ENCODE results near the gene CASP7. TPM values are rescaled to one million over a fixed set of nuclear protein-coding genes. Genes with fewer than 3 reads are reported as not detected.

CASP7 gene
- total RNA-seq, 1 experiment from 2014 or later, result 4.7 TPM

DNA sequence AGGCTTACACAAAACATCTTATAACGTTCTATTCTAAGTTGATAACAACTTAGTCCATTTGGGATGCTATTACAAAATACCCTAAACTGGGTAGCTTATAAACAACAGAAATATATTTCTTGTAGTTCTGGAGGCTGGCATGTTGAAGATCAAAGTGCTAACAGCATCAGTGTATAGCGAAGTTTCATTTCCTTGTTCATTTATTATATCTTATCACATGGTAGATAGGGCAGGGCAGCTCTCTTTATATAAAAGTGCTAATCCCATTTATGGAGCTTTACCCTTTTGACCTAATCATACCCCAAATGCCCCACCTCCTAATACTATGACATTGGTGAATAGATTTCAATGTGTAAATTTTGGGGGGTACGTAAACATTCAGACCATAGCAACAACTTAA lies 6.3 kb downstream of the CASP7 start:
- no CpG with 5 or more reads among the region's 3 CpGs for WGBS (ENCODE audit: extremely low coverage, insufficient read length, low lambda C conversion rate)
- Histone ChIP-seq H3K79me2 (ENCODE audit: insufficient read depth, low read length) (no peaks in the 10 kb centered on the region; the same call in 1 of the 2 replicates), H3K14ac (ENCODE audit: insufficient read depth, low read length) (no peak overlapping the region), H4K91ac (ENCODE audit: insufficient read length, low read depth, low read length) (no peak overlapping the region), H3K27ac (ENCODE audit: insufficient read length, low read depth, low read length) (no peak overlapping the region), H3T11ph (ENCODE audit: low read length) (no peak overlapping the region), H2BK12ac (ENCODE audit: insufficient read length, low read depth, low read length) (no peak overlapping the region), H4K20me1 (ENCODE audit: control insufficient read depth, insufficient read depth, insufficient read length) (no peaks in the 10 kb centered on the region), H3K4me2 (ENCODE audit: insufficient read depth, insufficient read length, low read length) (no peak overlapping the region), H4K8ac (replicated peaks; ENCODE audit: insufficient read length, low read depth, low read length) (no peak overlapping the region), H2BK5ac (ENCODE audit: insufficient read length, low read length) (no peak overlapping the region), H3K4ac (ENCODE audit: low read depth, low read length) (no peak overlapping the region), H2BK15ac (ENCODE audit: low read depth, low read length) (no peak overlapping the region), H2AK5ac (ENCODE audit: insufficient read length, low read length) (no peak overlapping the region), H3K23ac (ENCODE audit: insufficient read length, low read depth, low read length) (no peak overlapping the region), H3K4me1 (ENCODE audit: insufficient read depth, low read length) (no peaks in the 10 kb centered on the region; the same call in 1 of the 2 replicates), H3K18ac (ENCODE audit: insufficient read length, low read depth, low read length) (no peak overlapping the region), H3K9me3 (ENCODE audit: control insufficient read depth, low read depth, low read length) (no peaks in the 10 kb centered on the region), H3K56ac (ENCODE audit: insufficient read length, low read depth, low read length) (no peak overlapping the region), H2BK20ac (ENCODE audit: low read depth, low read length, poor library complexity, severe bottlenecking) (no peak overlapping the region), H3K79me1 (ENCODE audit: insufficient read depth, low read depth, low read length, poor library complexity, severe bottlenecking) (no peaks in the 10 kb centered on the region), H3K9ac (ENCODE audit: extremely low read depth, insufficient read length, low read length) (no peak overlapping the region), H2AFZ (ENCODE audit: low read length) (no peak overlapping the region), H2BK120ac (ENCODE audit: low read depth, low read length, poor library complexity, severe bottlenecking) (no peak overlapping the region), H3K27me3 (ENCODE audit: insufficient read depth, low read length) (no peaks in the 10 kb centered on the region), H4K5ac (ENCODE audit: insufficient read length, low read depth, low read length) (no peak overlapping the region), H3K23me2 (ENCODE audit: insufficient read length, low read depth, low read length, poor library complexity, severe bottlenecking) (no peaks in the 10 kb centered on the region)
- no peak for DNase-seq
- Mint-ChIP-seq H3K36me3 (ENCODE audit: insufficient read depth in 1 of 3, low read depth in 3 of 3) (peaks cover 2 to 19% (median 18%) of the 10 kb centered on the region in 3 experiments; a peak in 4 of 7 replicates), H3K9me3 (peaks cover 7 to 18% of the 10 kb centered on the region in 2 experiments), H3K27me3 (ENCODE audit: low read depth) (peaks cover 4% of the 10 kb centered on the region), H3K27ac (no peak overlapping the region), H3K4me3 (no peak overlapping the region), H3K4me1 (peaks cover 9 to 17% of the 10 kb centered on the region in 2 experiments)
- TF ChIP-seq CTCF (conservative IDR thresholded peaks at IDR 0.05), result no peak

Measured in H9 (cell line).